A673 (cell line): Measurements from ENCODE around the gene DLD.

Experiments used
- EZH2 ChIP-seq: fragments of 200-600 bp; sonication (generic); IDR thresholded peaks from 2 replicates; pipeline ENCODE4 v1.6.1; 2017; ENCODE audit warnings: borderline replicate concordance, low read depth, mild to moderate bottlenecking, mixed read lengths, antibody characterized with exemption, low read length; ENCODE audit not compliant: poor library complexity, severe bottlenecking
- TF ChIP-seq, protein P1 (sequence below): fragments of 300-800, 200-600 bp; sonication (generic); conservative IDR thresholded peaks from 2 replicates; pipeline ENCODE4 v1.5.1; 2017; ENCODE audit warnings: low read depth, mild to moderate bottlenecking, antibody characterized with exemption, low read length, moderate library complexity, mixed read lengths

DNA sequence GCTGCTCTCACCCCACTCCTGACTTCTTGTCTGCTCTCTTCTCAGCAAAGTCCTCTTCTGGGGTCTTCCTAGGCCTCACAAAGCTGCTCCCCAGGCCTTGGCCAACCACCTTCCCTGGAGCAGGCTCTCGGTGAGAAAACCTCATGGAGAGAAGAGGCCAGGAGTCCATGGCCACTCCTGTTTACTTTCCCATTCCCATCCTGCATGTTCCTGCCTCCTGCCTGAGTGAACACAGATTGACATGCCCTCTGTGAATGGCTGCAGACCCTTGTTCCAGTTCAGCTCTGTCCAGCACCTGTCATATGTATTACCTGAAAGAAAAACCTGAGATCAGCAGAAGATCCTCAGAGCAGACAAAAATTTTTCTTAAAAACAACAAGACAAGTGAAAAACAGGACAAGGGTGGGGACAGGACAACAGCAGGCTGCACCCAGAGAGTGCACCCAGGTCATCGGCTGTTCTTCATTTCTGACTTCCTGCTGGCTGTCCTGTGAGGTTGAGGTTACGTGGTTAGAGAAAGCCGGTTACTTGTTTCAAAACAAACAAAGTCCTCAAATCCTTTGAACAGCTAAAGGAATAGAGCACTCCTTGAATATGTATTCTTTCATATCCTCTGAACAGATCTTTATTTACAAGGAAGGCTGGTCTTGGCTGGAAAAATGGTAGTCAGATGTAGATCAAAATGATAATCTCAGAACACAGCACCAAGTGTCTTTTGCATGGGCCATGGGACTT is 34.0 kb upstream of the DLD start:
- TF ChIP-seq EZH2, result no peak
- TF ChIP-seq, protein P1, sequence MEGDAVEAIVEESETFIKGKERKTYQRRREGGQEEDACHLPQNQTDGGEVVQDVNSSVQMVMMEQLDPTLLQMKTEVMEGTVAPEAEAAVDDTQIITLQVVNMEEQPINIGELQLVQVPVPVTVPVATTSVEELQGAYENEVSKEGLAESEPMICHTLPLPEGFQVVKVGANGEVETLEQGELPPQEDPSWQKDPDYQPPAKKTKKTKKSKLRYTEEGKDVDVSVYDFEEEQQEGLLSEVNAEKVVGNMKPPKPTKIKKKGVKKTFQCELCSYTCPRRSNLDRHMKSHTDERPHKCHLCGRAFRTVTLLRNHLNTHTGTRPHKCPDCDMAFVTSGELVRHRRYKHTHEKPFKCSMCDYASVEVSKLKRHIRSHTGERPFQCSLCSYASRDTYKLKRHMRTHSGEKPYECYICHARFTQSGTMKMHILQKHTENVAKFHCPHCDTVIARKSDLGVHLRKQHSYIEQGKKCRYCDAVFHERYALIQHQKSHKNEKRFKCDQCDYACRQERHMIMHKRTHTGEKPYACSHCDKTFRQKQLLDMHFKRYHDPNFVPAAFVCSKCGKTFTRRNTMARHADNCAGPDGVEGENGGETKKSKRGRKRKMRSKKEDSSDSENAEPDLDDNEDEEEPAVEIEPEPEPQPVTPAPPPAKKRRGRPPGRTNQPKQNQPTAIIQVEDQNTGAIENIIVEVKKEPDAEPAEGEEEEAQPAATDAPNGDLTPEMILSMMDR, result no peak
